Lower leg skin (tissue), 4 donors: ENCODE results near the gene EXOC3L2. TPM values are rescaled to one million over a fixed set of nuclear protein-coding genes. Genes with fewer than 3 reads are reported as not detected.
"Not testable (repeated sequence)": the region's sequence is repeated elsewhere in the genome, so short reads cannot be mapped to it uniquely, and the experiment has no call there.

Experiments used
- DNase-seq, 2 donors: peaks; one replicate each; pipeline ENCODE4 v3.0.0-alpha.2; 2019; ENCODE audit warnings: low spot score in 2 of 2
- H3K4me3 ChIP-seq: fragments of 200-600 bp; sonication (generic); 2 replicates; pipeline ENCODE4 v1.5.1; 2017; ENCODE audit warnings: mild to moderate bottlenecking, low read depth; ENCODE audit not compliant: poor library complexity, severe bottlenecking
- CTCF ChIP-seq, 3 donors: fragments of 450-650 bp; IDR thresholded peaks; one replicate each; pipeline ENCODE4 v1.5.1; 2016; ENCODE audit warnings: antibody characterized with exemption in 3 of 3, mild to moderate bottlenecking in 3 of 3, moderate library complexity in 2 of 3
- POLR2A ChIP-seq, 2 donors: fragments of 450-650 bp; IDR thresholded peaks; one replicate each; pipeline ENCODE4 v1.6.1; 2016 to 2017; ENCODE audit warnings: antibody characterized with exemption in 2 of 2, mild to moderate bottlenecking in 1 of 2, moderate library complexity in 1 of 2
- WGBS, 2 donors: methylation state at CpG; one replicate each; pipeline ENCODE4 v1.1.5; 2018; 5-methylcytosine and 5-hydroxymethylcytosine counted together
- intact Hi-C: fragments of 100-400 bp; cut with DNase I; formaldehyde crosslinking; loops from one replicate; pipeline ENCODE4 v1.15.0; 2023; ENCODE audit warnings: low total_unique reads
- total RNA-seq, 4 donors: library from RNA; depleted of rRNA; stranded (reverse); fragments of >200 nt; gene quantifications; one replicate each; pipeline ENCODE4 v1.1.0, GENCODE V29; 2016

Gene EXOC3L2
- total RNA-seq, 4 donors from 2014 or later = 1.2 to 4.5 (median 1.6) TPM

GRCh38 chr19:45275370-45275971 is 30.3 kb upstream of the EXOC3L2 start:
- 72 to 77% methylated on average over 12 of the region's 12 CpGs for WGBS, 2 donors
- H3K4me3 ChIP-seq = no peak overlapping the region
- DNase-seq = no peak
- intact Hi-C loops = no loop called here
- TF ChIP-seq CTCF (IDR thresholded peaks at IDR 0.05) = no peak
- no peak for TF ChIP-seq POLR2A (IDR thresholded peaks at IDR 0.05)

- H3K4me3 ChIP-seq = no peak overlapping the region
- intact Hi-C loops = no loop called here
- WGBS, 2 donors = 86 to 88% methylated on average over 14 of the region's 14 CpGs
- DNase-seq = no peak
- TF ChIP-seq POLR2A (IDR thresholded peaks at IDR 0.05) (no peak), CTCF (IDR thresholded peaks at IDR 0.05) (no peak)
Observed at GRCh38 chr19:45273521-45273855, 28.3 kb upstream of the EXOC3L2 start.

GRCh38 chr19:45271735-45272108 is 26.5 kb upstream of the EXOC3L2 start:
- H3K4me3 ChIP-seq = no peak overlapping the region
- no peak for DNase-seq
- 75 to 80% methylated on average over 7 of the region's 7 CpGs for WGBS, 2 donors
- no peak for TF ChIP-seq CTCF (IDR thresholded peaks at IDR 0.05)
- TF ChIP-seq POLR2A (IDR thresholded peaks at IDR 0.05) = no peak
- intact Hi-C loops = no loop called here

- intact Hi-C loops = no loop called here
- 88 to 89% methylated on average over 13 to 20 of the region's 21 CpGs for whole genome bisulfite sequencing, 2 donors
- TF ChIP-seq CTCF (IDR thresholded peaks at IDR 0.05) (no peak), POLR2A (IDR thresholded peaks at IDR 0.05) (no peak)
- DNase-seq = no peak
- no peak overlapping the region for H3K4me3 ChIP-seq
Observed at GRCh38 chr19:45271098-45271734, 26.0 kb upstream of the EXOC3L2 start.

- 93 to 96% methylated on average over 13 of the region's 13 CpGs for WGBS, 2 donors
- DNase-seq, intact Hi-C loops, H3K4me3 ChIP-seq: not testable (repeated sequence)
Observed at GRCh38 chr19:45269939-45270338, 24.7 kb upstream of the EXOC3L2 start.

GRCh38 chr19:45267296-45267695 is 22.1 kb upstream of the EXOC3L2 start:
- 86 to 87% methylated on average over 12 of the region's 12 CpGs for WGBS, 2 donors
- no peak overlapping the region for H3K4me3 ChIP-seq
- TF ChIP-seq POLR2A (IDR thresholded peaks at IDR 0.05) = no peak
- no peak for TF ChIP-seq CTCF (IDR thresholded peaks at IDR 0.05)
- no peak for DNase-seq
- intact Hi-C loops = no loop called here
